Activated naive CD4-positive, alpha-beta T cell treated with anti-CD3 and anti-CD28 coated beads, Interleukin-2, amount 10 ng/mL, durations not matched to agents 7 days and 5 days (primary cell): ENCODE measurements around the gene PDLIM5.

Experiments
- CTCF ChIA-PET: fragments of 350-600 bp; sonication (Branson Sonifier 250); formaldehyde crosslinking; loops from one replicate; lab custom pipeline; 2021; ENCODE audit warnings: antibody characterized with exemption; lab: Charles Lee
- DNase-seq: peaks from one replicate; pipeline ENCODE4 v3.0.0-alpha.2; 2020
- H3K27ac Mint-ChIP-seq: one replicate; pipeline ENCODE4 v1.8.0; 2021; ENCODE audit warnings: mild to moderate bottlenecking, moderate library complexity, mixed read lengths
- H3K27me3 Mint-ChIP-seq: one replicate; pipeline ENCODE4 v1.8.0; 2021; ENCODE audit warnings: mild to moderate bottlenecking, mixed read lengths
- H3K36me3 Mint-ChIP-seq: one replicate; pipeline ENCODE4 v1.8.0; 2021; ENCODE audit warnings: mixed read lengths
- H3K4me1 Mint-ChIP-seq: one replicate; pipeline ENCODE4 v1.8.0; 2021; ENCODE audit warnings: mixed read lengths
- H3K4me3 Mint-ChIP-seq: one replicate; pipeline ENCODE4 v1.8.0; 2021; ENCODE audit warnings: mild to moderate bottlenecking, moderate library complexity, mixed read lengths
- H3K9me3 Mint-ChIP-seq: one replicate; pipeline ENCODE4 v1.8.0; 2021; ENCODE audit warnings: mixed read lengths

Gene PDLIM5

DNA sequence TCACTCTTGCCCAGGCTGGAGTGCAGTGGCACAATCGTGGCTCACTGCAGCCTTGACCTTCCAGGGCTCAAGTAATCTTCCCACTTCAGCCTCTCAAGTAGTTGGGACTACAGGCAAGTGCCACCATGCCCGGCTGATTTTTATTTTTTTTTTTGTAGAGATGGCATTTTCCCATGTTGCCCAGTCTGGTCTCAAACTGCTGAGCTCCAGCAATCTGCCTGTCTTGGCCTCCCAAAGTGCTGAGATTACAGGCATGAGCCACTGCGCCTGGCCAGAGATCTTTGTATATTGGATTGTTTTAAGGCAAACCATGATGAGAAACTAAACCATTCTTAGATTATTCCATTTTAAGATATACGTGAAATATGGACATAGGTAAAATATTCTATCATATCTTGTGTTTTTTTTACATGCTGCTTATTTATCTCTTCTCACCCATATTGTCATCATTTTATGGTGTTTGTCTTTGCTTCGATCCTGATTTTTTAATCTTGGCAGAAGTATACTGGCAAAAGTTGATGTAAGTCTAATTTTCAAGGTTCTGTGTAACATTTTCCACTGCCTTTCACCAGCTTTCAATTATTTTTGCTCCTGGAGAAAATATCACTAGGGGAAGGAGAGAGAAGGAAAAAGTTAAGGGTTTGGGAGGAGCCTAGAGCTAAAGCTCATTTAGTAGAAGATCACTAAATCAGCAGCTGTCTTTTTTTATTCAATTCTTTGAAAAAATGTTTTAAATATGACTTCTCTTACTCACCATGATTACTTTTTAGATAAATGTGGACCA lies 27.8 kb downstream of the PDLIM5 start:
- no peaks in the 10 kb centered on the region for H3K4me1 Mint-ChIP-seq
- no peak for DNase-seq
- H3K27ac Mint-ChIP-seq: no peak overlapping the region
- H3K4me3 Mint-ChIP-seq: no peak overlapping the region
- no peaks in the 10 kb centered on the region for H3K9me3 Mint-ChIP-seq
- no peaks in the 10 kb centered on the region for H3K27me3 Mint-ChIP-seq
- CTCF ChIA-PET: no interaction called here
- H3K36me3 Mint-ChIP-seq: no peaks in the 10 kb centered on the region

DNA sequence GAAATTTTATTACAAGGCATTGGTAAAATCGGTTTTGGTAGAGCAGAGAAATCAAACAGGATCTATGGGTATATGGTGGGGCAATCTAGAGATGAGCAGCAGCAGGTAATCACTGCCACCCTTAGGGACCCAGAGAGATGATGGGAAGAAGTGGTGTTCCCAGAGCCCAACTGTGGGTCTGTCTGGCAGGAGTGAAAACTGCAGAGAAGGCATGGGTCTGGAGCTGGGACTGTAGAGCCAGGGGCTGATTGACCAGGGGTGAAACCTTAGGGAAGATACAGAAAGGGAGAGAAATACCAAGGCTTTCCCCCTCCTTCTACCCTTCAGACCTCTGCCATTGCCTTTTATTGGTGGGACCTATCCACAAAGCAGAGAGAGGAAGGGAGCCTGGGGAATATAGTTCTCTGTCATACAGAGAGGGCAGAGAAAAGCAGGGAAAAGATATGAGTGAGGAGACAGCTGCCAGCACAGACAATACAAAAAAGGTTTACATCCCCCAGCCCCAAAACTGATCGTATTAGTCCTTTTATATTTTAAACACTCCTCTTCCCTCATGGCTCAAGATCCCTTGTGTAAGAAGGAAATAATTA lies 28.7 kb downstream of the PDLIM5 start:
- no peaks in the 10 kb centered on the region for H3K4me1 Mint-ChIP-seq
- H3K27me3 Mint-ChIP-seq: no peaks in the 10 kb centered on the region
- no peaks in the 10 kb centered on the region for H3K36me3 Mint-ChIP-seq
- no peak for DNase-seq
- no peak overlapping the region for H3K4me3 Mint-ChIP-seq
- H3K27ac Mint-ChIP-seq: no peak overlapping the region
- H3K9me3 Mint-ChIP-seq: no peaks in the 10 kb centered on the region
- CTCF ChIA-PET: interaction anchor here (0.9 kb wide), 1 partner anchor 12 kb away, joined by 3 read pairs; no protein-coding TSS in a partner anchor

DNA sequence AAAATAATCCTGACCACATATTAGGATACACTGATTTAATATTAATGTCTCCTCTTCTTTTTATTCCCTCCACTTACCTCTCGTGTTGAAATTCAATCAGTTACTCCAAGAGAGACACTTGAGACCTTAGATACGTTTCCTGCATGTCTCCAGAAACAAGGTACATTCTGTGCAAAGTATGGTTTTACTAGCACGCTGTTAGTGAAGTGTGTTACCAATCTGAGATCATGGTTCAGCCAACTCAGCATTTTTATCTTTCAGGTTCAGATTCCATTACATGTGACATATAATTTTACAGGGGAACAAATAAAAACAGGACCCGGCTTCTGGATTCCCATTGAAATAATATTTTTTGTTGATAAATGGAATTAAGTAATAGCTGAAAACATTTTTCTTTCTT lies 32.2 kb downstream of the PDLIM5 start:
- no peak for DNase-seq
- no peaks in the 10 kb centered on the region for H3K4me1 Mint-ChIP-seq
- H3K27ac Mint-ChIP-seq: no peak overlapping the region
- H3K36me3 Mint-ChIP-seq: no peaks in the 10 kb centered on the region
- no peaks in the 10 kb centered on the region for H3K27me3 Mint-ChIP-seq
- no peak overlapping the region for H3K4me3 Mint-ChIP-seq
- CTCF ChIA-PET: no interaction called here
- no peaks in the 10 kb centered on the region for H3K9me3 Mint-ChIP-seq

DNA sequence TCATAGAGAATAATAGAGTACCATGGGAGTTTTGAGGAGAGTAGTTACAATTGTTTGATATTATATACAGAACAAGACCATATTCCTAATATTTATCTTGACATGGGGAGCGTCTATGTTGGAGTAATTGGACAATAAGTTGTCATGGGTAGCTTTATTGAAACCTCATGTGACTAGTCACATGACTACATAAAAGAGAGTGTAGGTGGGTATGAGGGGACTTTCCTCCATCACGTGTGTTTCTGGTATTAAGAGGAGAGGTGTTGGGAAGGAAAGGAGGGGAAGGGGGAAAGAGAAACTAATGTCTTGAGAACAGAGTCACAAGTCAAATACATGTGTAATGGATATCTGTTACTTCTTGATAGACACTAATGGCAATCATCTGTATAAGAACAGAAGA lies 33.1 kb downstream of the PDLIM5 start:
- Mint-ChIP-seq H3K36me3 (no peaks in the 10 kb centered on the region), H3K27me3 (no peaks in the 10 kb centered on the region), H3K27ac (no peak overlapping the region), H3K9me3 (no peaks in the 10 kb centered on the region), H3K4me3 (no peak overlapping the region), H3K4me1 (no peaks in the 10 kb centered on the region)
- CTCF ChIA-PET: no interaction called here
- DNase-seq: no peak

DNA sequence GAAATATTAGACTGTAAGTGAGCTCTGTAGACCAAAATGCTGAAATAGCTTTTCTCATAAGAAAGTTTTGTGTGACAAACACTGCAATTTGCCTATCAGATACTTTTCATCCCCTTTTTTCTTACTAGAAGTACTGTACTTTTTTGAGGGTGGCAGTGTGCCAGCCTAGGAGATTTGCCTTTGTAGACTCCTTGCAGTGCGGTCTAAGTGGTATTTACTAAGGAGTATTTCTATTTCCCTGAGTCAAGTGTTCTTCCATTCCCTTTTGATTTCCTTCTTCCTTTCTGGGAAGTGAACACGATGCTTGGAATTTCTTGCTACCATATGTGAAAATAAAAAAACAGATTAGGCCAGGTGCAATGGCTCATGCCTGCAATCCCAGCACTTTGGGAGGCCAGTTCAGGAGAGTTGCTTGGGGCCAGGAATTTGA lies 34.6 kb downstream of the PDLIM5 start:
- Mint-ChIP-seq H3K36me3 (no peaks in the 10 kb centered on the region), H3K4me3 (no peak overlapping the region), H3K9me3 (no peaks in the 10 kb centered on the region), H3K4me1 (no peaks in the 10 kb centered on the region), H3K27ac (no peak overlapping the region), H3K27me3 (no peaks in the 10 kb centered on the region)
- DNase-seq: no peak
- CTCF ChIA-PET: no interaction called here

DNA sequence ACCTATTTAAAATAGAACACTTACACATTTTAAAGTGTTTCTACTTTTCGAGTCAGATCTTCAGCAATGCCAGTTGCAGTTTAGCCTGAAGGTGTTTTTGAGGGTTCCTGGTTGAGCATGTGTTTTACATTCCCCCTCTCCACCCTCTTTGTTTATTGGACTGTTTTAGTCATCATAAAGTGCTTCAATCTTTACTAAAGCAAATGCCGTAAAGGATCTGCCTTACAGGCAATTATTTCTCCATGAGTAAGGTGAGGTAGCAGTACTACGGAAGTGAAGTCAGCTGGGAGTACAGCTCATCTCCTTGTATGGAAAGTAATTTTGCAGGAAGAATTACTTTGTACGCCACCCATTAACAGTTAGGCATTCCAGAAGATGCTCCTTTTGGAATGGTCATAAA lies 36.9 kb downstream of the PDLIM5 start:
- no peaks in the 10 kb centered on the region for H3K36me3 Mint-ChIP-seq
- no peak overlapping the region for H3K27ac Mint-ChIP-seq
- no peak for DNase-seq
- no peaks in the 10 kb centered on the region for H3K4me1 Mint-ChIP-seq
- no peak overlapping the region for H3K4me3 Mint-ChIP-seq
- CTCF ChIA-PET: no interaction called here
- H3K27me3 Mint-ChIP-seq: no peaks in the 10 kb centered on the region
- no peaks in the 10 kb centered on the region for H3K9me3 Mint-ChIP-seq

DNA sequence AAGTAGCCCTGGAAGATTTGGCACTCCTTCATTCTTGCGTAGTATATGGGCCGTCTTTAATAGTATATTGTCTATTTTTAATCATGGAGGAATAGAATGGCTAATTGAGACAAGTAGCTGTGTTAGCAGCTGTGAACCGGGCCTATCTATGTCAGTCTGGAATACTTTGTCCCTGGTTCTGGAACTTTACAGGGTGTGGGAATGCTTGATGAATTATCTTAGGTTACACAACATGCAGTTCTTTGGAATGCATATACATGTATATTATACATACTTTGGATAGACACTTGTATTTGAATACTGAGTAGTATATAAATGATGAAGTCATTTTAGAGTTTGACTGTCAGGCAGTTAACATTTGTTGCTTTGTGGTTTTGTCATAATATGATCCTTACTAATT lies 37.4 kb downstream of the PDLIM5 start:
- no peaks in the 10 kb centered on the region for H3K9me3 Mint-ChIP-seq
- no peak for DNase-seq
- H3K4me3 Mint-ChIP-seq: no peak overlapping the region
- no peaks in the 10 kb centered on the region for H3K4me1 Mint-ChIP-seq
- no peak overlapping the region for H3K27ac Mint-ChIP-seq
- CTCF ChIA-PET: no interaction called here
- H3K36me3 Mint-ChIP-seq: no peaks in the 10 kb centered on the region
- no peaks in the 10 kb centered on the region for H3K27me3 Mint-ChIP-seq

DNA sequence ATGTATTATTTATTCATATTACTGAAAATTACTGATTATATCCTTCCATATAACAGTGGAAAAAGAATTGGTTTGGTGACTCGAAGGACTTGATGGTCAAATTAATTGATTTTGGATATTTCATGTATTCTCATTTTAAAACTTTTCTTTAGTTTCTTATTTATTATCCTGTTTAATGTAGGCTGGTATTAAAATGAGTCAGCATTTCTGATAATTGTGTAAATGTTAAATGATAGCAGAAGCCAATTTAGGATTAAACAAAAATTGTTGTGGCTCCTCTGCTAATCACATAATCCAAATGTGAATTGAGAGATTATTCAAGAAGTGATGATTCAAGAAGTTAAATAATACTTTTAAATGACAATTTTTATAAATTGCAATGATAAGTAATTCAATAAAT lies 38.7 kb downstream of the PDLIM5 start:
- Mint-ChIP-seq H3K27me3 (no peaks in the 10 kb centered on the region), H3K27ac (no peak overlapping the region), H3K36me3 (no peaks in the 10 kb centered on the region), H3K9me3 (no peaks in the 10 kb centered on the region), H3K4me1 (no peaks in the 10 kb centered on the region), H3K4me3 (no peak overlapping the region)
- CTCF ChIA-PET: no interaction called here
- no peak for DNase-seq

DNA sequence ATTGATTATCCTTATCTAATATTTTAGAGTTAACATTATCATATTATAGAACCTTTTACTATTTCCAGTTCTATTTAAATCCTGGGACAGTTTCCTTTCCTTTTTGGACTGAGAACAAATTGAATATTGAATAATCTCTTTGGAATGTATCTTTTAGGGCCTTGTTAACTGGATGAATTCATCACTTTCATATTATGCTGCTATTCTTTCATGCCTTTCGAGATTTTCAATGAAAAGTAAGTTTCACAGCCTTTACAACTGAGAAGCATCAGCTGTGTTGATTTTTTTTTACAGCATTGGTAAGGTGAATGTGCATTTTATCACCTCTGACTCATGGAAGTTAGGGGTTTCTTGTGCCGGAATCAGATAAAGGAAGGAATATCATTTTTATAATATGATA lies 39.6 kb downstream of the PDLIM5 start:
- Mint-ChIP-seq H3K27me3 (no peaks in the 10 kb centered on the region), H3K4me1 (no peaks in the 10 kb centered on the region), H3K36me3 (no peaks in the 10 kb centered on the region), H3K9me3 (no peaks in the 10 kb centered on the region), H3K4me3 (no peak overlapping the region), H3K27ac (no peak overlapping the region)
- no peak for DNase-seq
- CTCF ChIA-PET: interaction anchor here (1.0 kb wide), 1 partner anchor 11 kb away, joined by 3 read pairs; no protein-coding TSS in a partner anchor

DNA sequence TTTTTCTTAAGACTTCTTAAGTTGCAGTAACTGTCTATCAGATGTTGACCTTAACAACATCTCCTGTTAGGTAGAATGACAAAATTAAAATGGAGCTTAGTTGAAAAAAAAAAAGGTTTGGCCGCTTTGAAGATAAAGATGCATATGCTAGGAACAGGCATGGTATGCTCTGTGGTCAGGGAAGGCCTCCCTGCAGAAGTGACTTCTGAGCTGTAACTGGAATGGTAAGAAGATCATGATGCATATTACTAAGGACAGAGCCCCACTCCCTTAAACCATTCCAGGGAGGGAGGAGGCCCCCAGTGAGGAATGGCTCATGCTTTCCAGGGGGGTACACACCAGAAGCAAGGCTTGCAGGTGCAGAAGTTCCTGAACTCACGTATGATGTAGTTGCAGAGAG lies 43.7 kb downstream of the PDLIM5 start:
- DNase-seq: no peak
- H3K27ac Mint-ChIP-seq: no peak overlapping the region

DNA sequence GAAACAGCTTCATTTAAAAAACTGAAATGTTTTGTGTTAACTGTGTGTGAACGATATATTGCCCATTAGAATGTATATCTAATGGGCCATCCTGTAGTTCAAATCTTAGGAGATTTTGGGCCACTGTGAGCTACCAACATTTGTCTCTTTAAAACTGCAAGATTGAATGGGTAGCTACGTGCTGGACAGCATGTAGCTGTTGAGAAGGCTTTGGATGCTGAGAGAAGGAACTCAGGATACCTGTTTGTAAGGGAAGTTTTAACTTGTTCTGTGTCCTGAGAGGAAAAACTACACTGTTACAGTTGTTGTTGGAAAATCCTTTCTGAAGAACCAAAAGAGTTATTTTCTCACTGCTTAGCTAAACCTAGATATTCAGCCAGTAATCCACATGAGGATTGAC lies 45.9 kb downstream of the PDLIM5 start:
- no peaks in the 10 kb centered on the region for H3K36me3 Mint-ChIP-seq
- CTCF ChIA-PET: no interaction called here
- DNase-seq: no peak
- H3K9me3 Mint-ChIP-seq: no peaks in the 10 kb centered on the region
- no peaks in the 10 kb centered on the region for H3K27me3 Mint-ChIP-seq
- no peaks in the 10 kb centered on the region for H3K4me1 Mint-ChIP-seq
- no peak overlapping the region for H3K27ac Mint-ChIP-seq
- no peak overlapping the region for H3K4me3 Mint-ChIP-seq

More for the DNA sequence above, 43.7 kb downstream of the PDLIM5 start:
- H3K4me3 Mint-ChIP-seq: no peak overlapping the region
- no peaks in the 10 kb centered on the region for H3K27me3 Mint-ChIP-seq
- no peaks in the 10 kb centered on the region for H3K4me1 Mint-ChIP-seq
- no peaks in the 10 kb centered on the region for H3K9me3 Mint-ChIP-seq
- H3K36me3 Mint-ChIP-seq: no peaks in the 10 kb centered on the region
- CTCF ChIA-PET: interaction anchor here (0.9 kb wide), 1 partner anchor 89 kb away, joined by 3 read pairs; no protein-coding TSS in a partner anchor

DNA sequence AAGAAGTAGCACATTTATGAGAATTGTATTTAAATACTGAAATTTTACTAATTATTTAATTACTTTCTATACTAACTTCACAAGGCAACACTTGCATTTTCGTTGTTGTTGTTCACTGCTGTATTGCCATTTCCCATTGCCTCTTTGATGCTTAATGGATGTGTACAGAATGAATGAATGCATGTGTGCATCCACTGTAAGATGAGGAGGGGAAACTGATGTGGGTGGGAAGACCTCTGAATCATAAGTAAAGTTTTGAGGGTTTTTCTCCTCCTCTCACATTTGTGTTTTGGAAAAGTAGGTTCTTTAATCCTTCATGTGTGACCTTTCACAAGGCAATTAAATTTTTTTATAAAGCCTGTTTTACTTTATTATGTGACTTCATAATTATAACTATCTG lies 46.8 kb downstream of the PDLIM5 start:
- Mint-ChIP-seq H3K4me3 (no peak overlapping the region), H3K4me1 (no peaks in the 10 kb centered on the region), H3K9me3 (no peaks in the 10 kb centered on the region), H3K27me3 (no peaks in the 10 kb centered on the region), H3K36me3 (no peaks in the 10 kb centered on the region), H3K27ac (no peak overlapping the region)
- CTCF ChIA-PET: no interaction called here
- DNase-seq: no peak

DNA sequence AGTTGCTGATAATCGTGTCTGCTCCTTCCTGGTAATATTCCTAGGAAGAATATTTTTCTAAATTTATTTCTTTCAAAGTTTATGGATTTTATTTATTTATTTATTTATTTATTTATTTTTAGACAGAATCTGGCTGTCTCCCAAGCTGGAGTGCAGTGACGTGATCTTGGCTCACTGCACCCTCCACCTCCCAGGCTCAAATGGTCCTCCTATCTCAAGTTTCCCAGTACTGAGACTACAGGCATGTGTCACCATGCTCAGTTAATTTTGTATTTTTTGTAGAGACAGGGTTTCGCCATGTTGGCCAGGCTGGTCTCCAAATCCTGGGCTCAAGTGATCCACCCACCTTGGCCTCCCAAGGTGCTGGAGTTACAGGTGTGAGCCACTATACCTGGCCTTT lies 48.9 kb downstream of the PDLIM5 start:
- no peak for DNase-seq
- H3K27ac Mint-ChIP-seq: no peak overlapping the region
- CTCF ChIA-PET: no interaction called here
- H3K36me3 Mint-ChIP-seq: no peaks in the 10 kb centered on the region
- no peaks in the 10 kb centered on the region for H3K4me1 Mint-ChIP-seq
- H3K27me3 Mint-ChIP-seq: no peaks in the 10 kb centered on the region
- no peak overlapping the region for H3K4me3 Mint-ChIP-seq
- H3K9me3 Mint-ChIP-seq: no peaks in the 10 kb centered on the region

DNA sequence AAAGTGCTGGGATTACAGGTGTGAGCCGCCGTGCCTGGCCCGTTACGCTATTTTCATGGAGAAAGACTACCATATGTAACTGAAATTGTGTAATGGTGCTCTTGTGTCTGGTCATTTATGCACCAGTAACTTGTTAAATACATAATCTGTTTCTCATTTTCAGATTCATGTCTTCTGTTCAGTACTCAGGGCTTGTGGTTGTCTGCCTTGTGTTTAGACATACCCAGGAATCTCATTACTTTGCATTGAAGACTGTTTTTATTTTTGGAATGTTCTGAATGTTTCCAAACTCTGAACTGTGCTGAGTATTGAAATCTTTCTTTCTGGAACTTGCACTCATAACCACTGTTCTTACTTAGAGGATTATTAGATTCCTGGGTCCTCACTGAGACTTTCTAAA lies 52.8 kb downstream of the PDLIM5 start:
- no peak overlapping the region for H3K27ac Mint-ChIP-seq
- CTCF ChIA-PET: interaction anchor here (0.7 kb wide), 1 partner anchor 98 kb away, joined by 4 read pairs; no protein-coding TSS in a partner anchor
- no peak overlapping the region for H3K4me3 Mint-ChIP-seq
- H3K4me1 Mint-ChIP-seq: no peaks in the 10 kb centered on the region
- H3K9me3 Mint-ChIP-seq: no peaks in the 10 kb centered on the region
- DNase-seq: no peak
- no peaks in the 10 kb centered on the region for H3K36me3 Mint-ChIP-seq
- H3K27me3 Mint-ChIP-seq: no peaks in the 10 kb centered on the region

DNA sequence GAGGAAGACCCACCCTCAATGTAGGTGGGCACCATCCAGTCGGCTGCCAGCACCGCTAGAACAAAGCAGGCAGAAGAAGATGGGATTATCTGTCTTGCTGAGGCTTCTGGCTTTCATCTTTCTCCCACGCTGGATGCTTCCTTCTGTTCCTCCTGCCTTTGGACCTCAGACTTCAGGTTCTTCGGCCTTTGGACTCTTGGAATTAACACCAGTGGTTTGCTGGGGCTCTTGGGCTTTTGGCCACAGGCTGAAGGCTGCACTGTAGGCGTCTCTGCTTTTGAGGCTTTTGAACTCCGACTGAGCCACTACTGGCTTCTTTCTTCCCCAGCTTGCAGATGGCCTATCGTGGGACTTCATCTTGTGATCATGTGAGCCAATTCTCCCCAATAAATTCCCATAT lies 55.1 kb downstream of the PDLIM5 start:
- no peaks in the 10 kb centered on the region for H3K27me3 Mint-ChIP-seq

More for the DNA sequence above, 55.1 kb downstream of the PDLIM5 start:
- no peaks in the 10 kb centered on the region for H3K36me3 Mint-ChIP-seq
- CTCF ChIA-PET: no interaction called here
- no peaks in the 10 kb centered on the region for H3K9me3 Mint-ChIP-seq
- H3K4me1 Mint-ChIP-seq: no peaks in the 10 kb centered on the region
- H3K4me3 Mint-ChIP-seq: no peak overlapping the region
- DNase-seq: no peak
- H3K27ac Mint-ChIP-seq: no peak overlapping the region
